Measurements from ENCODE around the gene DDR2. TPM values are rescaled to one million over a fixed set of nuclear protein-coding genes. Genes with fewer than 3 reads are reported as not detected.

Gene DDR2
- total RNA-seq, 2 experiments from 2014 or later, result 0.22 to 0.42 TPM

DNA sequence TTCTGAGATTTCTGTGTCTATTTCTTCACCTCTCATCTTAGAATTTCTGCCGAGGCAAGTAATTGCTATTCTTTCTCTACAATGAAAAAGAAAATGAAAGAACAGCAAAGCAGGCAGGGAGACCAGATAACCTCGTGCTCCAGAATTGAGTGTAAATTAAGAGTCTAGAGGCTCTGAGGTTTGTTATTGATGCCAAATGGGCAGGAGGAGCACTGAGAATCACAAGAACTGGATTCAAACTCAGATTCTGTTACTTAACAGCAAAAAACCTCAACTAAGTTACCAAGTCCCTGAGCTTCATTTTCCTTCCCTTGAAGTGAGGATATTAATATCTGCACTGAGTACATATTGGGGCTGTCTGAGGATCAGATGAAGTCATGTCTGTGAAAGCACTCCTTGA is 5.5 kb upstream of the DDR2 start:
- H3K4me3 Mint-ChIP-seq, result no peak overlapping the region
- H3K9me3 Mint-ChIP-seq, result no peaks in the 10 kb centered on the region
- Histone ChIP-seq H3K27me3 (ENCODE audit: control insufficient read depth in 1 of 2, insufficient read depth in 2 of 2, low read length in 2 of 2) (peaks cover 0 to 3% of the 10 kb centered on the region in 2 experiments), H3K27ac (ENCODE audit: low read depth in 1 of 2, low read length in 2 of 2) (no peak overlapping the region), H3K36me3 (ENCODE audit: insufficient read depth, low read length) (no peaks in the 10 kb centered on the region), H3K4me1 (ENCODE audit: insufficient read depth, low read length) (no peaks in the 10 kb centered on the region), H3K4me3 (ENCODE audit: low read length) (no peak overlapping the region), H3K9me3 (ENCODE audit: control insufficient read depth in 1 of 2, insufficient read depth in 1 of 2, low read length in 2 of 2) (no peaks in the 10 kb centered on the region)
- intact Hi-C loops (cut with DNase I, micrococcal nuclease), result loop anchor here (2.0 to 5.0 kb wide), 2 partner anchors 569 to 570 kb away; no protein-coding TSS in a partner anchor
- ChIA-PET CTCF (no interaction called here), POLR2A (interaction anchor here (0.5 kb wide), 1 partner anchor 126 kb away, joined by 3 read pairs; no protein-coding TSS in a partner anchor)
- no peak overlapping the region for H3K27ac Mint-ChIP-seq
- DNase-seq, result no peak
- TF ChIP-seq, protein P1, sequence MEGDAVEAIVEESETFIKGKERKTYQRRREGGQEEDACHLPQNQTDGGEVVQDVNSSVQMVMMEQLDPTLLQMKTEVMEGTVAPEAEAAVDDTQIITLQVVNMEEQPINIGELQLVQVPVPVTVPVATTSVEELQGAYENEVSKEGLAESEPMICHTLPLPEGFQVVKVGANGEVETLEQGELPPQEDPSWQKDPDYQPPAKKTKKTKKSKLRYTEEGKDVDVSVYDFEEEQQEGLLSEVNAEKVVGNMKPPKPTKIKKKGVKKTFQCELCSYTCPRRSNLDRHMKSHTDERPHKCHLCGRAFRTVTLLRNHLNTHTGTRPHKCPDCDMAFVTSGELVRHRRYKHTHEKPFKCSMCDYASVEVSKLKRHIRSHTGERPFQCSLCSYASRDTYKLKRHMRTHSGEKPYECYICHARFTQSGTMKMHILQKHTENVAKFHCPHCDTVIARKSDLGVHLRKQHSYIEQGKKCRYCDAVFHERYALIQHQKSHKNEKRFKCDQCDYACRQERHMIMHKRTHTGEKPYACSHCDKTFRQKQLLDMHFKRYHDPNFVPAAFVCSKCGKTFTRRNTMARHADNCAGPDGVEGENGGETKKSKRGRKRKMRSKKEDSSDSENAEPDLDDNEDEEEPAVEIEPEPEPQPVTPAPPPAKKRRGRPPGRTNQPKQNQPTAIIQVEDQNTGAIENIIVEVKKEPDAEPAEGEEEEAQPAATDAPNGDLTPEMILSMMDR (IDR thresholded peaks at IDR 0.05), result no peak
- H3K4me1 Mint-ChIP-seq (ENCODE audit: low read depth), result no peaks in the 10 kb centered on the region
- no peak for ATAC-seq (ENCODE audit: poor library complexity)
- H3K36me3 Mint-ChIP-seq (ENCODE audit: low read depth), result no peaks in the 10 kb centered on the region
- H3K27me3 Mint-ChIP-seq, result peaks cover 21% of the 10 kb centered on the region

DNA sequence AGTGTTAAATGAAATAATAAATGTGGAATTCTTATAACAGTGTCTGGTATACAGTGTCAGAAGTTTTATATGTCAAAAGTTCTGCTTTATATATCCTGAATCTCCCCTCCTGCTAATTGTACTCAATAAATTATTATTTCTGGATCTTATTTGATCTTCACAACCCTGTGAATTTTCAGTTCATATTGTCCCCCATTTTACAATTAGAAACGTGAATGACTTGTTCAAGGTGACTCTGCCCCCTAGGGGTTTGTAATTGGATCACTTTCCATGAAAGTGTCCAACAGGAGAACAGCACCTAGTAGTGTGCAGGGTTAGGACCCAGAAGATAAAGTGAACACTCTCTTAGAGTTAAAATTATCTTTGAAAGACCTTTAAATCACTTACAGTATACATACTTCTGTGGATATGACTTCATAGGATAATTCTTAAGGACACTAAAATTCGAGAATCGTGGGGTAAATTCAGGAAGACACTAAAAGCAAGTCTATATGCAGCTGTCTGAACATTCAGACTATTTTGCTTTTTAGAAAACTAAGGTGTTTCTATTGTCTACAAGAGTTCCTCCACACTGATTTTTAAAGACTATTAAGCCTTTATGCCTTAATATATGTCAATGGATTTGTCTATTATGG is 4.5 kb upstream of the DDR2 start:
- Mint-ChIP-seq H3K9me3 (no peaks in the 10 kb centered on the region), H3K27ac (no peak overlapping the region), H3K4me1 (ENCODE audit: low read depth) (no peaks in the 10 kb centered on the region), H3K27me3 (peaks cover 21% of the 10 kb centered on the region), H3K36me3 (ENCODE audit: low read depth) (no peaks in the 10 kb centered on the region), H3K4me3 (no peak overlapping the region)
- Histone ChIP-seq H3K36me3 (ENCODE audit: insufficient read depth, low read length) (no peaks in the 10 kb centered on the region), H3K9me3 (ENCODE audit: control insufficient read depth in 1 of 2, insufficient read depth in 1 of 2, low read length in 2 of 2) (no peaks in the 10 kb centered on the region), H3K27ac (ENCODE audit: low read depth in 1 of 2, low read length in 2 of 2) (no peak overlapping the region), H3K27me3 (ENCODE audit: control insufficient read depth in 1 of 2, insufficient read depth in 2 of 2, low read length in 2 of 2) (peaks cover 0 to 3% of the 10 kb centered on the region in 2 experiments), H3K4me3 (ENCODE audit: low read length) (no peak overlapping the region), H3K4me1 (ENCODE audit: insufficient read depth, low read length) (no peaks in the 10 kb centered on the region)
- POLR2A ChIA-PET, result no interaction called here
- intact Hi-C loops (cut with DNase I, micrococcal nuclease), result loop anchor here (2.0 to 5.0 kb wide), 2 partner anchors 570 to 571 kb away; no protein-coding TSS in a partner anchor
- CTCF ChIA-PET, result no interaction called here
- TF ChIP-seq, protein P1 (IDR thresholded peaks at IDR 0.05), result peak; percentile 66
- DNase-seq, result peak in 4 of 14 experiments; percentile 3 to 31 (median 22)
- no peak for ATAC-seq (ENCODE audit: poor library complexity)

DNA sequence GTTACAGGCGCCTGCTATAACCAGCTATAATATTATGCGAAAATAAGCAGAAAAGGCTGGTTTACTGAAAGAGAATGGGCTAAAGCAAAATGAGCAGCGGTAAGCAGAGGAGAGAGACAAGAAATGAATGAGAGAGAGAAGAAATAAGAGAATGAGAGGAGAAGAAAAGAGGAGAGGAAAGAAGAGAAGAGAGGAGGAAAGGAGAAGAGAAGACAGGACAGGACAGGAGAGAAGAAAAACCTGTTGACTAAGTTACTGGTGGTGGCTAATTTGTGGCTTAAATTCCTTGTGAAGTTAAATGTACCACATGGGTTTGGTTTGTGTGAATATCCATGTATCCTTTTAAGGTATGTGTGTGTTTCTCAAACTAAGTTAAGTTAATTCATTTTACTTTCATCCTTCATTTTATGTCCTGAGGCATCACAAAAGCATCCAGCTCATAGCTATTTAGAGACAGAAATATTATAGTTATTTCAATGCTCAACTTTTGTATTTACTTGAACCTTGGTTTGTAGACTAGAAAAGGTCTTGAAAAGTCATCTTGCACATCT is 3.1 kb upstream of the DDR2 start:
- no peak overlapping the region for H3K4me3 ChIP-seq (ENCODE audit: low read length)
- H3K4me1 Mint-ChIP-seq (ENCODE audit: low read depth), result no peaks in the 10 kb centered on the region
- H3K27ac Mint-ChIP-seq, result no peak overlapping the region
- H3K36me3 Mint-ChIP-seq (ENCODE audit: low read depth), result no peaks in the 10 kb centered on the region
- H3K4me3 Mint-ChIP-seq, result no peak overlapping the region
- intact Hi-C loops (cut with DNase I, micrococcal nuclease), result loop anchor here in 1 of 2 experiments (5.0 kb wide), 1 partner anchor 572 kb away; no protein-coding TSS in a partner anchor
- H3K27me3 ChIP-seq (ENCODE audit: control insufficient read depth in 1 of 2, insufficient read depth in 2 of 2, low read length in 2 of 2), result peaks cover 0 to 3% of the 10 kb centered on the region in 2 experiments
- H3K27me3 Mint-ChIP-seq, result peaks cover 16% of the 10 kb centered on the region
- no peaks in the 10 kb centered on the region for H3K36me3 ChIP-seq (ENCODE audit: insufficient read depth, low read length)
- H3K9me3 ChIP-seq (ENCODE audit: control insufficient read depth in 1 of 2, insufficient read depth in 1 of 2, low read length in 2 of 2), result no peaks in the 10 kb centered on the region
- TF ChIP-seq, protein P1 (IDR thresholded peaks at IDR 0.05), result no peak
- ATAC-seq (ENCODE audit: poor library complexity), result no peak
- ChIA-PET POLR2A (no interaction called here), CTCF (no interaction called here)
- no peak overlapping the region for H3K27ac ChIP-seq (ENCODE audit: low read depth in 1 of 2, low read length in 2 of 2)
- no peak for DNase-seq
- no peaks in the 10 kb centered on the region for H3K9me3 Mint-ChIP-seq
- H3K4me1 ChIP-seq (ENCODE audit: insufficient read depth, low read length), result no peaks in the 10 kb centered on the region

Measured in CD4-positive, alpha-beta T cell (primary cell).